ENCODE results near the gene ATP1A1. TPM values are rescaled to one million over a fixed set of nuclear protein-coding genes. Genes with fewer than 3 reads are reported as not detected.

Gene ATP1A1
- total and polyA plus RNA-seq, 2 donors (not counting 1 experiment from before 2014, with no cell fraction given), result 141 to 230 TPM

DNA sequence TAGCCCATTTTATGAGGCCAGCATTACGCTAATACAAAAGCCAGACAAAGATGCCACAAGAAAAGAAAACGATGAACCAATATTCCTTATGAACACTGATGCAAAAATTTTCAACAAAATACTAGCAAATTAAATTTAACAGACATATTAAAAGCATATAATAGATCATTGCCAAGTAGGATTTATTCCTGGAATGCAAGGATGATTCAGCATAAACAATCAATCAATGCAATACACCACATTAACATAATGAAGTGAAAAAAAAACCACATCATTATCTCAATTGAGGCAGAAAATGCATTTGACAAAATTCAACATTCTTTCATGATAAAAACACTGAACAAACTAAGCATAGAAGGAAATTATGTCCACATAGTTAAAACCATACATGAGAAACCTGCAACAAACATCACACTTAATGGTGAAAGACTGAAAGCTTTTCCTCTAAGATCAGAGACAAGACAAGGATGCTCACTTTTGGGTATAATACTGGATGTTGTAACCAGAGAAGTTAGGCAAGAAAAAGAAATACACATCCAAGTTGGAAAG lies 22.9 kb upstream of the ATP1A1 start:
- no peaks in the 10 kb centered on the region for H3K9me3 ChIP-seq (ENCODE audit: control insufficient read depth, insufficient read depth, low read depth, low read length)
- no peak overlapping the region for H3K4me3 ChIP-seq (replicated peaks in 1 of 4; ENCODE audit: control extremely low read depth in 1 of 4, insufficient read depth in 1 of 4, low read depth in 3 of 4, low read length in 4 of 4)
- DNase-seq (ENCODE audit: low read depth in 2 of 2), result peak in 1 of 2 donors; percentile 19
- H3K9ac ChIP-seq (ENCODE audit: insufficient read depth, low read length), result no peak overlapping the region
- no peak overlapping the region for H3K4me2 ChIP-seq (ENCODE audit: extremely low read depth, insufficient read depth, low read length)
- no peak for TF ChIP-seq EZH2 (IDR thresholded peaks at IDR 0.05; ENCODE audit: low read length, missing control alignments)
- TF ChIP-seq, protein P1, sequence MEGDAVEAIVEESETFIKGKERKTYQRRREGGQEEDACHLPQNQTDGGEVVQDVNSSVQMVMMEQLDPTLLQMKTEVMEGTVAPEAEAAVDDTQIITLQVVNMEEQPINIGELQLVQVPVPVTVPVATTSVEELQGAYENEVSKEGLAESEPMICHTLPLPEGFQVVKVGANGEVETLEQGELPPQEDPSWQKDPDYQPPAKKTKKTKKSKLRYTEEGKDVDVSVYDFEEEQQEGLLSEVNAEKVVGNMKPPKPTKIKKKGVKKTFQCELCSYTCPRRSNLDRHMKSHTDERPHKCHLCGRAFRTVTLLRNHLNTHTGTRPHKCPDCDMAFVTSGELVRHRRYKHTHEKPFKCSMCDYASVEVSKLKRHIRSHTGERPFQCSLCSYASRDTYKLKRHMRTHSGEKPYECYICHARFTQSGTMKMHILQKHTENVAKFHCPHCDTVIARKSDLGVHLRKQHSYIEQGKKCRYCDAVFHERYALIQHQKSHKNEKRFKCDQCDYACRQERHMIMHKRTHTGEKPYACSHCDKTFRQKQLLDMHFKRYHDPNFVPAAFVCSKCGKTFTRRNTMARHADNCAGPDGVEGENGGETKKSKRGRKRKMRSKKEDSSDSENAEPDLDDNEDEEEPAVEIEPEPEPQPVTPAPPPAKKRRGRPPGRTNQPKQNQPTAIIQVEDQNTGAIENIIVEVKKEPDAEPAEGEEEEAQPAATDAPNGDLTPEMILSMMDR (conservative IDR thresholded peaks at IDR 0.05 in 1 of 2, IDR thresholded peaks at IDR 0.05 in 1 of 2; ENCODE audit: low read depth in 1 of 2, low read length in 2 of 2), result no peak
- H3K79me2 ChIP-seq (ENCODE audit: control insufficient read depth, insufficient read depth, low read length), result no peaks in the 10 kb centered on the region
- no peak overlapping the region for H2AFZ ChIP-seq (ENCODE audit: low read length)
- no peaks in the 10 kb centered on the region for H3K36me3 ChIP-seq (ENCODE audit: control insufficient read depth, insufficient read depth, low read length)
- no peaks in the 10 kb centered on the region for H4K20me1 ChIP-seq (ENCODE audit: control insufficient read depth, extremely low read depth, insufficient read depth, low read length)
- no peak overlapping the region for H3K27ac ChIP-seq (ENCODE audit: insufficient read depth, low read length)
- no peaks in the 10 kb centered on the region for H3K4me1 ChIP-seq (ENCODE audit: control insufficient read depth, extremely low read depth, insufficient read depth, low read length)
- H3K27me3 ChIP-seq (ENCODE audit: control insufficient read depth, insufficient read depth, low read length), result no peaks in the 10 kb centered on the region

DNA sequence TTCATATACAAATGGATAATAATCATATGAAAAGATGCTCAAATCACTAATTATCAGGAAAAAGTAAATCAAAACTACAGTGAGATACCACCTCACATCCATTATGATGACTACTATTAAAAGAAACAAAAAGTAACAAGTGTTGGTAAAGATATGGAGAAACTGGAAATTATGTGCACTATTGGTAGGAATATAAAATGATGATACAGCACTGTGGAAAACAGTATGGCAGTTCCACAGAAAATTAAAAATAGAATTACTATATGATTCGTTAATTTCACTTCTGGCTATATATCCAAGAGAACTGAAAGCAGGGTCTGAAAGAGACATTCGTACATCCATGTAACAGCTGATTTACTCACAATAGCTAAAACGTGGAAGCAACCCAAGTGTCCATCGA lies 21.1 kb upstream of the ATP1A1 start:
- Histone ChIP-seq H3K27ac (ENCODE audit: insufficient read depth, low read length) (no peak overlapping the region), H4K20me1 (ENCODE audit: control insufficient read depth, extremely low read depth, insufficient read depth, low read length) (no peaks in the 10 kb centered on the region), H3K79me2 (ENCODE audit: control insufficient read depth, insufficient read depth, low read length) (no peaks in the 10 kb centered on the region), H3K36me3 (ENCODE audit: control insufficient read depth, insufficient read depth, low read length) (no peaks in the 10 kb centered on the region), H3K27me3 (ENCODE audit: control insufficient read depth, insufficient read depth, low read length) (no peaks in the 10 kb centered on the region), H3K4me2 (ENCODE audit: extremely low read depth, insufficient read depth, low read length) (no peak overlapping the region), H3K4me3 (replicated peaks in 1 of 4; ENCODE audit: control extremely low read depth in 1 of 4, insufficient read depth in 1 of 4, low read depth in 3 of 4, low read length in 4 of 4) (no peak overlapping the region), H2AFZ (ENCODE audit: low read length) (no peak overlapping the region), H3K9ac (ENCODE audit: insufficient read depth, low read length) (no peak overlapping the region), H3K9me3 (ENCODE audit: control insufficient read depth, insufficient read depth, low read depth, low read length) (no peaks in the 10 kb centered on the region), H3K4me1 (ENCODE audit: control insufficient read depth, extremely low read depth, insufficient read depth, low read length) (peaks cover 2% of the 10 kb centered on the region)
- DNase-seq (ENCODE audit: low read depth in 2 of 2), result no peak
- TF ChIP-seq, protein P1 (conservative IDR thresholded peaks at IDR 0.05 in 1 of 2, IDR thresholded peaks at IDR 0.05 in 1 of 2; ENCODE audit: low read depth in 1 of 2, low read length in 2 of 2), result no peak
- no peak for TF ChIP-seq EZH2 (IDR thresholded peaks at IDR 0.05; ENCODE audit: low read length, missing control alignments)

DNA sequence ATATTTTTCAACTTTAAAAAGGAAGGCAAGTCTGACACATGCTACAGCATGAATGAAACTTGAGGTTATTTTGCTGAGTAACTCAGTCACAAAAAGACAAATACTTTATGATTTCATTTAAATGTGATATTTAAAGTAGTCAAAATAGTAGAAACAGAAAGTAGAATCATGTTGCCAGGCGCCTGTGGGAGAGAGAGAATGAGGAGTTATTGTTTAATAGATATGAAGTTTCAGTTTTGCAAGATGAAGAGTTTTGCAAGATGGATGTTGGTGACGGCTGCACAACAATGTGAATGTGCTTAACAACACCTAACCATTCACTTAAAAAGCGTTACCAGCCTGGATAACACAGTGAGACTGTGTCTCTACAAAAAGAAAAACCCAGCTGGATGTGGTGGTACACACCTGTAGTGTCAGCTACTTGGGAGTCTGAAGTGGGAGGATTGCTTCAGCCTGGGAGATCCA lies 20.7 kb upstream of the ATP1A1 start:
- TF ChIP-seq, protein P1 (conservative IDR thresholded peaks at IDR 0.05 in 1 of 2, IDR thresholded peaks at IDR 0.05 in 1 of 2; ENCODE audit: low read depth in 1 of 2, low read length in 2 of 2), result no peak
- TF ChIP-seq EZH2 (IDR thresholded peaks at IDR 0.05; ENCODE audit: low read length, missing control alignments), result no peak
- H3K9me3 ChIP-seq (ENCODE audit: control insufficient read depth, insufficient read depth, low read depth, low read length), result no peaks in the 10 kb centered on the region
- H3K4me1 ChIP-seq (ENCODE audit: control insufficient read depth, extremely low read depth, insufficient read depth, low read length), result peaks cover 2% of the 10 kb centered on the region
- no peak overlapping the region for H3K27ac ChIP-seq (ENCODE audit: insufficient read depth, low read length)
- no peaks in the 10 kb centered on the region for H3K36me3 ChIP-seq (ENCODE audit: control insufficient read depth, insufficient read depth, low read length)
- H2AFZ ChIP-seq (ENCODE audit: low read length), result no peak overlapping the region
- H4K20me1 ChIP-seq (ENCODE audit: control insufficient read depth, extremely low read depth, insufficient read depth, low read length), result no peaks in the 10 kb centered on the region
- no peak overlapping the region for H3K4me3 ChIP-seq (replicated peaks in 1 of 4; ENCODE audit: control extremely low read depth in 1 of 4, insufficient read depth in 1 of 4, low read depth in 3 of 4, low read length in 4 of 4)
- no peak for DNase-seq (ENCODE audit: low read depth in 2 of 2)
- no peak overlapping the region for H3K9ac ChIP-seq (ENCODE audit: insufficient read depth, low read length)
- H3K27me3 ChIP-seq (ENCODE audit: control insufficient read depth, insufficient read depth, low read length), result no peaks in the 10 kb centered on the region
- H3K4me2 ChIP-seq (ENCODE audit: extremely low read depth, insufficient read depth, low read length), result no peak overlapping the region
- no peaks in the 10 kb centered on the region for H3K79me2 ChIP-seq (ENCODE audit: control insufficient read depth, insufficient read depth, low read length)
